Tibial nerve (tissue), 4 donors: Measurements from ENCODE around the gene MMP25.

Experiments used
- EP300 ChIP-seq, 2 donors: sonication (generic); formaldehyde crosslinking; IDR thresholded peaks; one replicate each; pipeline ENCODE4 v1.6.1; 2017; ENCODE audit warnings: antibody characterized with exemption in 2 of 2, mild to moderate bottlenecking in 1 of 2
- POLR2A ChIP-seq, 2 donors: fragments of 450-650 bp; IDR thresholded peaks; one replicate each; pipeline ENCODE4 v1.6.1; 2017; ENCODE audit warnings: antibody characterized with exemption in 2 of 2, mild to moderate bottlenecking in 2 of 2, moderate library complexity in 2 of 2
- TF ChIP-seq, protein P1 (sequence below), 5 experiments: fragments of 200-600 bp in 3 of 5; fragments of 450-650 bp in 2 of 5; sonication (generic) in 3 of 5; IDR thresholded peaks; one replicate each; pipeline ENCODE4 v1.5.1; 2016 to 2019; ENCODE audit warnings: antibody characterized with exemption in 5 of 5, mild to moderate bottlenecking in 3 of 5, moderate library complexity in 2 of 5

DNA sequence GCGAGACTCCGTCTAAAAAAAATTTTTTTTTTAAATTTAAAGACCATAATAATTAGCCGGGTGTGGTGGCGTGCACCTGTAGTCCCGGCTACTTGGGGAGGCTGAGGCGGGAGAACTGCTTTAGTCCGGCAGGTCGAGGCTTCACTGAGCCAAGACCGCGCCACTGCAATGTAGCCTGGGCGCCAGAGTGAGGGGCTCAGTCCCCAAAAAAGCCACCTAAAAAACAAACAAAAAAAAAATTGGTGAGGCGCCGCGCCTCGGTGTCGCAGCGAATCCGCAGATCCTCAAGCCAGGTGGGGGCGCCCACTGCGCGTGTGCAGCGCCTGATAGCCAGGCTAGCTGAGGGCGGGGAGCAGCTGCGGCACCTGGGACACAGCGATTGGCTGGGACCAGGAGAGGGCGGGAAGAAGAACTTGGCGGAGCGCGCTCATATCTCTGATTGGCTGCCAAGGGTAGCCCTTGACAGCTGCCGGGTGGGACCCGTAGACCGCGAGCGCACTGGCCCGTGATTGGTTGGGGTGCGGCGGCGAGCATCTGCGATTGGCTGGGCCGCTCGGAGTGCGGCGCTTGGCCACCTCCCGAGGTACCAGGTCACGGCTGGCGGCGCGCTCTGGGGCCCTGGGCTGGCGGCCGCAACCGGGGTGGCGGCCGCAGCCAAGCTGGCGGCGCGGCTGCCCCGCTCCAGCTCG is 42.6 kb upstream of the MMP25 start:
- TF ChIP-seq, protein P1, sequence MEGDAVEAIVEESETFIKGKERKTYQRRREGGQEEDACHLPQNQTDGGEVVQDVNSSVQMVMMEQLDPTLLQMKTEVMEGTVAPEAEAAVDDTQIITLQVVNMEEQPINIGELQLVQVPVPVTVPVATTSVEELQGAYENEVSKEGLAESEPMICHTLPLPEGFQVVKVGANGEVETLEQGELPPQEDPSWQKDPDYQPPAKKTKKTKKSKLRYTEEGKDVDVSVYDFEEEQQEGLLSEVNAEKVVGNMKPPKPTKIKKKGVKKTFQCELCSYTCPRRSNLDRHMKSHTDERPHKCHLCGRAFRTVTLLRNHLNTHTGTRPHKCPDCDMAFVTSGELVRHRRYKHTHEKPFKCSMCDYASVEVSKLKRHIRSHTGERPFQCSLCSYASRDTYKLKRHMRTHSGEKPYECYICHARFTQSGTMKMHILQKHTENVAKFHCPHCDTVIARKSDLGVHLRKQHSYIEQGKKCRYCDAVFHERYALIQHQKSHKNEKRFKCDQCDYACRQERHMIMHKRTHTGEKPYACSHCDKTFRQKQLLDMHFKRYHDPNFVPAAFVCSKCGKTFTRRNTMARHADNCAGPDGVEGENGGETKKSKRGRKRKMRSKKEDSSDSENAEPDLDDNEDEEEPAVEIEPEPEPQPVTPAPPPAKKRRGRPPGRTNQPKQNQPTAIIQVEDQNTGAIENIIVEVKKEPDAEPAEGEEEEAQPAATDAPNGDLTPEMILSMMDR (IDR thresholded peaks at IDR 0.05), result peak; percentile 39 to 64 (median 51)
- TF ChIP-seq POLR2A (IDR thresholded peaks at IDR 0.05) (no peak), EP300 (IDR thresholded peaks at IDR 0.05) (peak; percentile 24 to 26)
